ENCODE results near the gene ANKRD13B.

Gene ANKRD13B

GRCh38 chr17:29595943-29596774 lies 3.2 kb downstream of the ANKRD13B start:
- H3K27me3 ChIP-seq (ENCODE audit: insufficient read depth, low read depth, severe bottlenecking): no peaks in the 10 kb centered on the region
- no peak overlapping the region for H3K27ac ChIP-seq
- TF ChIP-seq CTCF (IDR thresholded peaks at IDR 0.05; ENCODE audit: low read depth, low read length): no peak
- DNase-seq: no peak
- no peaks in the 10 kb centered on the region for H3K9me3 ChIP-seq (ENCODE audit: severe bottlenecking)
- H3K36me3 ChIP-seq: no peaks in the 10 kb centered on the region; the same call in 1 of the 2 replicates
- no peak overlapping the region for H3K4me3 ChIP-seq (ENCODE audit: low read depth, low read length)

DNA sequence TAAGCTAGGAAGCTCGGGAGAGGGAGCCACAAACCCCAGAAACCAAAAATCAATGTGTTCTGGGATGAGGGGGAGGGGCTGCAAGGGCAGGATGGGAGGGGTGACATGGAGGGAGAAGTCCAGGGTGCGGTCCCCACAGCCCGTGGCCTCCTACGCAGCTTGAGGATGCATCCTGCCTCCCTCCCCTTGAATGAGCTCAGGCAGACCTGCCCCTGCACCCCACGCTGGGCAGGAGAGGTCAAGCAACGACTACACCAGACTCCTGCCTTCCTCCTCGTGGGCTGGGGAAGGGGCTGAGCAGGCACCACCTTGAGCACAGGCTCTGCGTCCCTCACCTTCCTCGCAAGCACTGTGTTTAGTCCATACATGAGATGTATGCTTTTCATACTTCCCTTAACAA lies 3.9 kb downstream of the ANKRD13B start:
- H3K27me3 ChIP-seq (ENCODE audit: insufficient read depth, low read depth, severe bottlenecking): no peaks in the 10 kb centered on the region

DNA sequence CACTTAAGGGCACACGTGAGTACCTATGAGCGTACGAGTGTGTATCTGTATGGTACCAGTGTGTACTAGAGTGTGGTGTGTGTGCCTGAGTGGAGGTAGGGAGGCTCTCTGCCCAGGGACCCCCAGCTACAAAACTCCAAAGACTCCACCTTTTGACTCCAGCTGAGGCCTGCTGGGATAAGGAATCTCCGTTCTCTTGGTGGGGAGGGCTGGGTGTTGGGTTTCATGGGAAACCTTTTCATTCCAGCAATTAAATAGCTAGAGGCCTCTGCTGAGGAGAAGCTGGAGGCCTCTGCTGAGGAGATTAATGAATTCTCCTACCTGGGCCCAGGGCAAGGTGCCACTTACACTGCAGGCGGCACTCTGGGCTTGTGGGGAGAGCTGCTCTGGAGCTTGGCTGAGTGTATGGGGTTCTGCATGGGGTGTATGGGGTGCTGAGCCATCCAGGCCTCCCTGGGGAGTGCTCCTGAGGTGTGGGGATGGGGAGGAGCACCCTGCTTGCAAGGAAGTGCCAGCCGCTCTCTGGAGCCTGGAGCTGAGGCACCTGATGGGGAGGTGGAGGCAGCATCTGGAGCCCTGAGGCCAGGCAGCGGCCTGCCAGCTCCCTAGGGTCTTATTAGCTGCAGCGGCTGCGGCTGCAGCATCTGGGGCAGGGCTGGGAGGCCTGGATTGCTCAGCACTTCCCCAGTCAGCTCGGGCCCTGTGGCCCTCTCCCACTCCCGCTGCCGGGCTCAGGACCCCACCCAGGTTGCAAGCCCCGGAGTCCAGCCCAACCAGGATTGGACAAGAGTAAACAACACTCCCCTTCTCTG lies 4.6 kb downstream of the ANKRD13B start:
- H3K27ac ChIP-seq: no peak overlapping the region
- no peak for DNase-seq
- TF ChIP-seq CTCF (IDR thresholded peaks at IDR 0.05; ENCODE audit: low read depth, low read length): no peak
- H3K4me3 ChIP-seq (ENCODE audit: low read depth, low read length): no peak overlapping the region
- H3K27me3 ChIP-seq (ENCODE audit: insufficient read depth, low read depth, severe bottlenecking): no peaks in the 10 kb centered on the region
- no peaks in the 10 kb centered on the region; the same call in 1 of the 2 replicates for H3K36me3 ChIP-seq
- H3K9me3 ChIP-seq (ENCODE audit: severe bottlenecking): no peaks in the 10 kb centered on the region

More for the DNA sequence above, 3.9 kb downstream of the ANKRD13B start:
- H3K4me3 ChIP-seq (ENCODE audit: low read depth, low read length): no peak overlapping the region
- TF ChIP-seq CTCF (IDR thresholded peaks at IDR 0.05; ENCODE audit: low read depth, low read length): no peak
- H3K27ac ChIP-seq: no peak overlapping the region
- no peak for DNase-seq
- no peaks in the 10 kb centered on the region for H3K9me3 ChIP-seq (ENCODE audit: severe bottlenecking)
- H3K36me3 ChIP-seq: no peaks in the 10 kb centered on the region; the same call in 1 of the 2 replicates

GRCh38 chr17:29603109-29603674 lies 10.3 kb downstream of the ANKRD13B start:
- no peak overlapping the region for H3K27ac ChIP-seq
- H3K9me3 ChIP-seq (ENCODE audit: severe bottlenecking): no peaks in the 10 kb centered on the region
- no peaks in the 10 kb centered on the region for H3K27me3 ChIP-seq (ENCODE audit: insufficient read depth, low read depth, severe bottlenecking)
- no peaks in the 10 kb centered on the region; the same call in 1 of the 2 replicates for H3K36me3 ChIP-seq
- no peak for TF ChIP-seq CTCF (IDR thresholded peaks at IDR 0.05; ENCODE audit: low read depth, low read length)
- DNase-seq: no peak
- no peak overlapping the region for H3K4me3 ChIP-seq (ENCODE audit: low read depth, low read length)

DNA sequence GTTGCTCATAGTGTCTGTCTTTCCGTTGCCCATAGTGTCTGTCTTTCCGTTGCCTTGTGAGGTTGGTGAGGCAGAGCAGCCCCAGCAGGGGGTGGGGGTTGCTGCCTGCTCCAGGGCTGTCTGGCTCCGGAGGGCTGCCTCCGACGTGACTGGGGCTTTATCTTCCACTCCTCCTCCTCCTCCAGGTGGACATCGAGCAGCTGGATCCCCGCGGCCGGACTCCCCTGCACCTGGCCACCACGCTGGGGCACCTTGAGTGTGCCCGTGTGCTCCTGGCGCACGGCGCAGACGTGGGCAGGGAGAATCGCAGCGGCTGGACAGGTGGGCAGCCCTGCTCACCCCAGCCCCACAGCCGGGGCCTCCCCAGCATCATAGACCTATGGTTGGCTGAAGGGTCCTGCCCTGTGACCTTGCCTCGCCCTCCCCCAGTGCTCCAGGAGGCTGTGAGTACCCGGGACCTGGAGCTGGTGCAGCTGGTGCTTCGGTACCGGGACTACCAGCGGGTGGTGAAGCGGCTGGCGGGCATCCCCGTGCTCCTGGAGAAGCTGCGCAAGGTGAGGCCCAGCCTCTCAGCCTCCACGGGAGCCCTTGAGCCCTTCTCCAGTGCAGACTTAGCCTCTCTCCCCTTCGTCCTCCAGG lies 14.7 kb downstream of the ANKRD13B start:
- Histone ChIP-seq H3K27ac (no peak overlapping the region), H3K36me3 (peaks cover 22% of the 10 kb centered on the region), H3K27me3 (ENCODE audit: insufficient read depth, low read depth, severe bottlenecking) (no peaks in the 10 kb centered on the region), H3K4me3 (ENCODE audit: low read depth, low read length) (no peak overlapping the region), H3K9me3 (ENCODE audit: severe bottlenecking) (no peaks in the 10 kb centered on the region)
- no peak for TF ChIP-seq CTCF (IDR thresholded peaks at IDR 0.05; ENCODE audit: low read depth, low read length)
- no peak for DNase-seq
